Urinary bladder (tissue), 4 donors: ENCODE measurements around the gene ADGRV1. TPM values are rescaled to one million over a fixed set of nuclear protein-coding genes. Genes with fewer than 3 reads are reported as not detected.

Experiments
- DNase-seq: peaks from one replicate; pipeline ENCODE4 v3.0.0-alpha.2; 2015; ENCODE audit errors: extremely low spot score
- H3K27ac ChIP-seq: one replicate; pipeline ENCODE4 v1.5.1; 2013; ENCODE audit warnings: low read depth, mild to moderate bottlenecking, moderate library complexity
- H3K36me3 ChIP-seq: one replicate; pipeline ENCODE4 v1.6.1; 2013; ENCODE audit warnings: mild to moderate bottlenecking, moderate library complexity; ENCODE audit not compliant: insufficient read depth
- H3K4me1 ChIP-seq: one replicate; pipeline ENCODE4 v1.6.1; 2013; ENCODE audit warnings: mild to moderate bottlenecking, moderate library complexity; ENCODE audit not compliant: insufficient read depth
- H3K4me3 ChIP-seq: one replicate; pipeline ENCODE4 v1.5.1; 2013; ENCODE audit warnings: low read depth, low read length
- WGBS: extraction: QIAGEN DNeasy Blood & Tissue Kit; methylation state at CpG from one replicate; pipeline ENCODE4 v1.1.7; 2013; 5-methylcytosine and 5-hydroxymethylcytosine counted together
- polyA plus RNA-seq: library from polyadenylated mRNA; stranded (reverse); fragments of 200-250 nt; gene quantifications from one replicate; pipeline ENCODE4 v1.2.3, GENCODE V29; 2013
- total RNA-seq: library from RNA; depleted of rRNA; stranded (reverse); fragments of >200 nt; gene quantifications from one replicate; pipeline ENCODE4 v1.2.3, GENCODE V29; 2014
- donor health status: healthy with polysubstance abuse.
- donor health status: healthy.

ADGRV1 gene
- total and polyA plus RNA-seq, 2 donors = 4.0 to 6.6 TPM

GRCh38 chr5:90626493-90626892, 67.9 kb downstream of the ADGRV1 start:
- H3K4me3 ChIP-seq = no peak overlapping the region
- 67% methylated on average over 2 of the region's 2 CpGs for WGBS
- H3K36me3 ChIP-seq = no peaks in the 10 kb centered on the region
- H3K27ac ChIP-seq = no peak overlapping the region
- DNase-seq = no peak
- no peaks in the 10 kb centered on the region for H3K4me1 ChIP-seq

DNA sequence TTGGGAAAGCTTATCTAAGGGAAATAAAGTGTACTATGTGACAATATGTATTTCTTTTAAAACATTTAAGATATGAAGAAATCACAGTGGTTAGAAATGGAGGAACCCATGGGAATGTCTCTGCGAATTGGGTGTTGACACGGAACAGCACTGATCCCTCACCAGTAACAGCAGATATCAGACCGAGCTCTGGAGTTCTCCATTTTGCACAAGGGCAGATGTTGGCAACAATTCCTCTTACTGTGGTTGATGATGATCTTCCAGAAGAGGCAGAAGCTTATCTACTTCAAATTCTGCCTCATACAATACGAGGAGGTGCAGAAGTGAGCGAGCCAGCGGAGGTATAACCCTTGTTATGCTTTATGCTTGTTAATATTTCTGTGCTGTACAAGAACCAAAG, 69.9 kb downstream of the ADGRV1 start:
- WGBS = 84% methylated on average over 6 of the region's 6 CpGs
- no peaks in the 10 kb centered on the region for H3K36me3 ChIP-seq
- no peaks in the 10 kb centered on the region for H3K4me1 ChIP-seq
- no peak for DNase-seq
- H3K4me3 ChIP-seq = no peak overlapping the region
- H3K27ac ChIP-seq = no peak overlapping the region

GRCh38 chr5:90632791-90633190, 74.2 kb downstream of the ADGRV1 start:
- H3K36me3 ChIP-seq = no peaks in the 10 kb centered on the region
- DNase-seq = no peak
- no peak overlapping the region for H3K4me3 ChIP-seq
- H3K4me1 ChIP-seq = no peaks in the 10 kb centered on the region
- no peak overlapping the region for H3K27ac ChIP-seq
- WGBS = 72% methylated on average over 2 of the region's 2 CpGs

DNA sequence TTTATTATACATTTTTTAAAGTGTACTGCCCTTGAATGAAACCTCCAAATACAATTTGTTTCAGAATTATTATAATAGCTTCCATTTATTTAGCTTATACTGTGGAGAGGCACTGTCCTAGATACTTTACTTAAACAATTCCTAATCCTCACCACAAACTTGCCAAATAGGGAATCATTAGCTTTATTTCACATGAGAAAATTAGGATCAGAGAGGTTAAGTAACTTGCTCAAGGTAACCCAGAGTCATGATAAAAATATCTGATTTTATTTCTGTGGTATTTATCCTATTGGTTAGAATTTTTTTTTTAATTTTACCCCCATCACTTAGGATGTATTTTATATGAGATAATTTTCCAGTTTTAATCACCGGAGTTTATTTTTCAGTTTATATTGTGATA, 78.4 kb downstream of the ADGRV1 start:
- Histone ChIP-seq H3K36me3 (no peaks in the 10 kb centered on the region), H3K27ac (no peak overlapping the region), H3K4me1 (no peaks in the 10 kb centered on the region), H3K4me3 (no peak overlapping the region)
- 41% methylated on average over 1 of the region's 1 CpG for WGBS
- DNase-seq = no peak

- Histone ChIP-seq H3K4me1 (no peaks in the 10 kb centered on the region), H3K27ac (no peak overlapping the region), H3K36me3 (no peaks in the 10 kb centered on the region), H3K4me3 (no peak overlapping the region)
- WGBS = 48% methylated on average over 3 of the region's 3 CpGs
- no peak for DNase-seq
These were observed 79.1 kb downstream of the ADGRV1 start for GRCh38 chr5:90637731-90638130.

- WGBS = 82% methylated on average over 6 of the region's 6 CpGs
- H3K4me3 ChIP-seq = no peak overlapping the region
- H3K27ac ChIP-seq = no peak overlapping the region
- no peaks in the 10 kb centered on the region for H3K36me3 ChIP-seq
- H3K4me1 ChIP-seq = no peaks in the 10 kb centered on the region
- no peak for DNase-seq
These were observed 80.3 kb downstream of the ADGRV1 start for GRCh38 chr5:90638878-90639277.

- 61% methylated on average over 5 of the region's 5 CpGs for WGBS
- H3K4me1 ChIP-seq = no peaks in the 10 kb centered on the region
- no peak for DNase-seq
- no peak overlapping the region for H3K27ac ChIP-seq
- no peak overlapping the region for H3K4me3 ChIP-seq
- H3K36me3 ChIP-seq = no peaks in the 10 kb centered on the region
These were observed 82.0 kb downstream of the ADGRV1 start for GRCh38 chr5:90640484-90641059.

DNA sequence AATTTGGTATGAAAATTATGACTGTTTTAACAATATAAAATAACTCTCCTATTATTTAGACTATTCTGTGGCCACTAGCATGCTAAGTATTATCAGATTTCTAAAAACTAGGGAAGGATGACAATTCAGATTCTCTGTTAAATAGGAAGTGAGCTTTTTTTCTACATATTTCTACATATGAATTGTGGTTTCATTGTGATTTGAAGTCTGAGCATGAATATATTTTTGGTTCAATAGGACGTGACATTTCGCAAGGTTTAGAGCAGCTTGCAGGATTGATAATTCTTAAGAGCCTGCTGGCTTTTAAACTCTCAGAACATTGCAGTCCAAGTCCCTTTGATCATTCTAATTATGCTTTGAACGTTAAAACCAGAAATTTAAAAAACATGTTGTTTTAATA, 82.9 kb downstream of the ADGRV1 start:
- WGBS = 59% methylated on average over 3 of the region's 3 CpGs
- DNase-seq = no peak
- Histone ChIP-seq H3K36me3 (no peaks in the 10 kb centered on the region), H3K27ac (no peak overlapping the region), H3K4me1 (no peaks in the 10 kb centered on the region), H3K4me3 (no peak overlapping the region)

DNA sequence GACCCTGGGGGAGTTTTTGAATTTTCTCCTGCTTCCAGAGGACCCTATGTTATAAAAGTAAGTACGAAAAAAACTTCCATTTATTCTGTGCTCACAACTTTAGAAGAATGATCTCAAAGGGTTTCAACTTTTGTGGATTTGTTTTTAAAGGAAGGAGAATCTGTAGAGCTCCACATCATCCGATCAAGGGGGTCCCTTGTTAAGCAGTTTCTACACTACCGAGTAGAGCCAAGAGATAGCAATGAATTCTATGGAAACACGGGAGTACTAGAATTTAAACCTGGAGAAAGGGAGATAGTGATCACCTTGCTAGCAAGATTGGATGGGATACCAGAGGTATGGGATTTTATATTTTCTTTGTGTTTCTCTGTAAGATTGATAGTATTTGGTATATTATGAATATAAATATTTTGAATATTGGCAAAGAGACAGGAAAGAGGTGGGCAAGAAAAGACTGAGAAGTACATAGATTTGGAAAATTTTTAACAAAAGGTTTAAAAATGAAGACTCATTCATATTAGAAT, 84.2 kb downstream of the ADGRV1 start:
- DNase-seq = no peak
- no peaks in the 10 kb centered on the region for H3K36me3 ChIP-seq
- no peak overlapping the region for H3K27ac ChIP-seq
- 78% methylated on average over 4 of the region's 4 CpGs for WGBS
- H3K4me1 ChIP-seq = no peaks in the 10 kb centered on the region
- H3K4me3 ChIP-seq = no peak overlapping the region

DNA sequence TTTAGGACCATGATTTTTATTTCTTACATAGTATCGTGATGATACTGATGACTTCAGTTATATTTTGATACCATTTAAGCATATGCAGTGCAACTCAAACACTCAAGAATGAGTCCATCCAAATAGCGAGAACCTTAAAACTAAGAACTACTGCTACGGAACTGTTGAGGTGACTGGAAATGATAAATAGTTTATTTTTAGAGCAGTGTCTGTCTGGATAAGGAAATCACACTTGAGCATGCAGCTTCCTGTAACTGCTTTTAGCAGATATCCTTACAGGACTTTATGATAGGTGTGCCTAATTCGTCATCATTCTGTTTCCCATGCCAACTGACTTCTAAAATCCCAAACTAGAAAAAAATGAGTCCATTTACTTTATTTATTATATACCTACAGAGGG, 85.5 kb downstream of the ADGRV1 start:
- Histone ChIP-seq H3K27ac (no peak overlapping the region), H3K36me3 (no peaks in the 10 kb centered on the region), H3K4me3 (no peak overlapping the region), H3K4me1 (no peaks in the 10 kb centered on the region)
- no peak for DNase-seq
- 56% methylated on average over 4 of the region's 4 CpGs for WGBS

- H3K4me3 ChIP-seq = no peak overlapping the region
- 44% methylated on average over 8 of the region's 8 CpGs for WGBS
- DNase-seq = no peak
- H3K36me3 ChIP-seq = no peaks in the 10 kb centered on the region
- no peak overlapping the region for H3K27ac ChIP-seq
- no peaks in the 10 kb centered on the region for H3K4me1 ChIP-seq
These were observed 86.5 kb downstream of the ADGRV1 start for GRCh38 chr5:90645024-90645610.

GRCh38 chr5:90650767-90651166, 92.2 kb downstream of the ADGRV1 start:
- Histone ChIP-seq H3K27ac (no peak overlapping the region), H3K4me1 (no peaks in the 10 kb centered on the region), H3K36me3 (no peaks in the 10 kb centered on the region), H3K4me3 (no peak overlapping the region)
- no peak for DNase-seq
- 59% methylated on average over 1 of the region's 1 CpG for WGBS

DNA sequence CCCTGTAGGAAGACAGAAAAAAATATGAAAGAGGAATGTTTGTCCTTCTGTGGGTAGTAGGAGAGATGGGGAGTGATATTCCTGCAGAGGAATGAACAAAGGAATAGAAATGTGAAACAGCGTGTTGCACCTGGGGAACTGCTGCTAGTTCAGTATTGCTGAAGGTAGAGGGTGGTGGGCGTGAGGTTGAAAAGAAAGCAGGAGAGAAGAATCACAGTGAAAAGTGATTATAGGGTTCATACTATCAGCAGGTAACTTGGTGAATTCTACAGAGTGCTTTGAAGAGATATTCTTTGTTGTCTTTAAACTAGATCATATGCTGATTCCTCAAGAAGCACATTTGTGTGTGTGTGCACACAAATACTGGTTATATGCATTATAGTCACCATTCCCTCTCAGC, 95.6 kb downstream of the ADGRV1 start:
- DNase-seq = no peak
- WGBS = 88% methylated on average over 2 of the region's 2 CpGs
- H3K27ac ChIP-seq = no peak overlapping the region
- no peak overlapping the region for H3K4me3 ChIP-seq
- no peaks in the 10 kb centered on the region for H3K4me1 ChIP-seq
- no peaks in the 10 kb centered on the region for H3K36me3 ChIP-seq

DNA sequence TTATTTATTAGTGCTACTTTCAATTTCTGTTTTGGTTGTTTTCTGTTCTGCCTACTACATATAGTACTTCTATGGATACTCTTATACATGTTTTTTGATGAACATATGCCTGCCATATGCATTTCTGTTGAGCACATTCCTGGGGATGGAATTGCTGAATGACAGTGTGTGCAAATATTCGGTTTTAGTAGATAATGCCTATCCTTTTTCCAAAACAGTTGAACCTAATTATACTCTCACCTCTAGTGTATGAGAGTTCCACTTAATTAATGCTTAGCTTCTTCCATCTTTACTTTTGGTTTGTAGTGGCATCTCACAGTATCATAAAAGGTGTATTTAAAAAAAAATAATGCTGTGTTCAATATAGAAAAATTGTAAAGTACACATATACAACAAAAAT, 96.8 kb downstream of the ADGRV1 start:
- Histone ChIP-seq H3K27ac (no peak overlapping the region), H3K4me3 (no peak overlapping the region), H3K36me3 (no peaks in the 10 kb centered on the region), H3K4me1 (no peaks in the 10 kb centered on the region)
- 69% methylated on average over 1 of the region's 1 CpG for WGBS
- no peak for DNase-seq
